Daoy (cell line): ENCODE results near the gene TBC1D14. TPM values are rescaled to one million over a fixed set of nuclear protein-coding genes. Genes with fewer than 3 reads are reported as not detected.

ENCODE experiments used
- DNase-seq: peaks from one replicate; pipeline ENCODE4 v3.0.0-alpha.2; 2015; ENCODE audit warnings: low read depth
- total RNA-seq: library from RNA; depleted of rRNA; stranded (reverse); fragments of >200 nt; shearing (Covaris generic); gene quantifications from 2 replicates; pipeline ENCODE4 v1.2.3, GENCODE V29; 2014

Gene TBC1D14
- total RNA-seq, 1 experiment from 2014 or later = 37.0 TPM

- no peak for DNase-seq
Observed at GRCh38 chr4:6929339-6929811, 19.7 kb downstream of the TBC1D14 start.

- no peak for DNase-seq
Observed at GRCh38 chr4:6929812-6930464, 20.3 kb downstream of the TBC1D14 start.

- DNase-seq = no peak
Observed at GRCh38 chr4:6932475-6932874, 22.8 kb downstream of the TBC1D14 start.

- DNase-seq = no peak
Observed at GRCh38 chr4:6932918-6933317, 23.3 kb downstream of the TBC1D14 start.

GRCh38 chr4:6933691-6934430 lies 24.2 kb downstream of the TBC1D14 start:
- no peak for DNase-seq

GRCh38 chr4:6935965-6936364 lies 26.3 kb downstream of the TBC1D14 start:
- DNase-seq = no peak

GRCh38 chr4:6937201-6937600 lies 27.6 kb downstream of the TBC1D14 start:
- DNase-seq = no peak

GRCh38 chr4:6937754-6938153 lies 28.1 kb downstream of the TBC1D14 start:
- DNase-seq = no peak

GRCh38 chr4:6938237-6938636 lies 28.6 kb downstream of the TBC1D14 start:
- DNase-seq = peak; percentile 22

- no peak for DNase-seq
Observed at GRCh38 chr4:6938647-6939271, 29.1 kb downstream of the TBC1D14 start.

GRCh38 chr4:6939761-6940743 lies 30.4 kb downstream of the TBC1D14 start:
- DNase-seq = no peak

- DNase-seq = no peak
Observed at GRCh38 chr4:6940744-6941137, 31.1 kb downstream of the TBC1D14 start.

- no peak for DNase-seq
Observed at GRCh38 chr4:6941796-6942195, 32.2 kb downstream of the TBC1D14 start.

GRCh38 chr4:6942238-6942800 lies 32.7 kb downstream of the TBC1D14 start:
- peak; percentile 82 for DNase-seq

- peak; percentile 31 for DNase-seq
Observed at GRCh38 chr4:6943012-6943884, 33.6 kb downstream of the TBC1D14 start.

GRCh38 chr4:6943885-6944225 lies 34.2 kb downstream of the TBC1D14 start:
- DNase-seq = no peak

GRCh38 chr4:6944301-6945051 lies 34.9 kb downstream of the TBC1D14 start:
- peak; percentile 34 for DNase-seq

- no peak for DNase-seq
Observed at GRCh38 chr4:6945052-6945409, 35.4 kb downstream of the TBC1D14 start.

- DNase-seq = no peak
Observed at GRCh38 chr4:6946497-6946896, 36.9 kb downstream of the TBC1D14 start.

- no peak for DNase-seq
Observed at GRCh38 chr4:6948134-6948460, 38.5 kb downstream of the TBC1D14 start.
